Activated T-cell treated with anti-CD3 and anti-CD28 coated beads for 4 hours (primary cell): Measurements from ENCODE around the gene RPUSD2.
"Not testable (repeated sequence)": the region's sequence is repeated elsewhere in the genome, so short reads cannot be mapped to it uniquely, and the experiment has no call there.

ENCODE experiments used
- DNase-seq: peaks from one replicate; pipeline ENCODE4 v3.0.0-alpha.2; 2020

The RPUSD2 gene

DNA sequence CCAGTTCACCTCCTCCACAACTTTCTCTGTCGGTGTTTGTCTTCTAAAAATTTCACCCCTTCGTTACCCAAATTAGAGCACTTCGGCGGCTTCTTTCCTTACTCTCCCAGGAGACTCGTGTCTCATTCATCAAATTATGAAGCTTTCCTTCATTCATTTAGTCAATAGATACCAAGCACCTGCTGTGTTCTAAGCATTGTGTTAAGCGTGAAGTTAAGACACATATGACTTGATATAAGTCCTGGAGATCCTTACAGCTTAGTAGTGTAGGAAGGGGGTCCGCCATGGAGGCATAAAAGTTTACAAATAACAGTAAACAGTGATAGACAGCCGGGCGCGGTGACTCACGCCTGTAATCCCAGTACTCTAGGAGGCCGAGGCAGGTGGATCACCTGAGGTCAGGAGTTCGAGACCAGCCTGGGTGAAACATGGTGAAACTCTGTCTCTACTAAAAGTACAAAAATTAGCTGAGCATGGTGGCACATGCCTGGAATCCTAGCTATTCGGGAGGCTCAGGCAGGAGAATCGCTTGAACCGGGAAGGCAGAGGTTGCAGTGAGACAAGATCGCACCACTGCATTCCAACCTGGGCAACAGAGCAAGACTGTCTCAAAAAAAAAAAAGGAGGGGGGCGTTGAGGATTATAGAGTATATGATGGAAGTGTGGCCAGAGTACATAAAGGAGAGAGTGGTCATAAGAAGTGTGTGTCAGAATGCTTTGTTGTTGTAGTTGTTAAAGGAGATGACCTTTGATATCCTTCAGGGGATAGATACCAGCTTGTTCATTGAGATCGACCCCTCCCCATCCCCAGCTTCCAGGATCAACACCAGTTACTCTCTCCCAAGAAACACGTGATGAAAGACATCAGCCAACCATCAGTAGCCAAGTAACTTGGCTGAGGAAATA lies 3.5 kb upstream of the RPUSD2 start:
- DNase-seq, result no peak

DNA sequence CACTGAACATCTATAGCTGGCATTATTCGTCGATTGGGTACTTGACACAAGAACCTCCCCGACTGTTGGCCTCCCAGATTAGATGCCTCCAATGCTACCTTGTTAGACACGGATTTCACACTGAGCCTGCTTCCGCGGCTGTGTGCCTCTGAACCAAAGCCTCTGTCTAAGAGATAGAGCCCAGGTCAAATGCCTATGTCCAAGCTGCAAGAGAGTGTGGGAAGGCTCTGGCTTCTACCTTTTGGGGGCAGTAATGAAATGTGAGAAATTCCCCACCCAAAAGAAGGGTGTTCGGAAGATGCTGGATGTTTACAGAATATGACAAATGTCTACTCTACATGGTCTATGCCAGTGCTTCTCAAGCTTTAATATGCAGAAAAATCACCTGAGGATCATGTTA lies 2.0 kb upstream of the RPUSD2 start:
- DNase-seq, result no peak

- DNase-seq, result no peak
Measured at GRCh38 chr15:40575113-40575512, 6.0 kb downstream of the RPUSD2 start.

GRCh38 chr15:40576914-40577313 lies 7.8 kb downstream of the RPUSD2 start:
- DNase-seq, result not testable (repeated sequence)

DNA sequence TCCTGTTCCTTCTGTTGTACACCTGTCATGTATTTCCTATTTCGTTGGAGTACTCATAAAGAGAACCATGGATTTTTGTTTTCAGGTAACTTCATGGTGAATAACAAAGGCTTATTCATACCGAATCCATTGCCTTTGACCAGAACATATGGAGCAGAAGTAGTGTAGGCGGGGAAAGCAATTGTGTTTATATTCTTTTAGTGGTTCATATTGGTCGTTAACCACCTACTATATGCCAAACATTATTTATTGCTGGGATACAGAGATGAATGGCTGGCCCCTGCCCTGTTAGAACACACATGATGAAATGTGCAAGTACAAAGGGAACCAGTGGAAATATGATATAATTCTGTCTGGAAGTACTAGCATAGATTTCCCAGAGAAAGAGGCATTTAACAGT lies 9.8 kb downstream of the RPUSD2 start:
- DNase-seq, result no peak

DNA sequence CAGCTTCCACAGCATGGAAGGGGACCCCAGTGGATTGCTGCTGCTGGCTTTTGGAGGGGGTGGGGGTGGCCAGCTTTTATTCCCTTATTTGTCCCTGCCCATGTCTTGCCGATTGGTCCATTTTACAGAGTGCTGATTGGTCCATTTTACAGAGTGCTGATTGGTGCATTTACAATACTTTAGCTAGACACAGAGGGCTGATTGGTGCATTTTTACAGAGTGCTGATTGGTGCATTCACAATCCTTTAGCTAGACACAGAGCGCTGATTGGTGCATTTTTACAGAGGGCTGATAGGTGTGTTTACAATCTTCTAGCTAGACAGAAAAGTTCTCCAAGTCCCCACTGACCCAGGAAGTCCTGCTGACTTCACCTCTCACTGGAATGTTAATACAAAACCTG lies 12.7 kb downstream of the RPUSD2 start:
- DNase-seq, result not testable (repeated sequence)

DNA sequence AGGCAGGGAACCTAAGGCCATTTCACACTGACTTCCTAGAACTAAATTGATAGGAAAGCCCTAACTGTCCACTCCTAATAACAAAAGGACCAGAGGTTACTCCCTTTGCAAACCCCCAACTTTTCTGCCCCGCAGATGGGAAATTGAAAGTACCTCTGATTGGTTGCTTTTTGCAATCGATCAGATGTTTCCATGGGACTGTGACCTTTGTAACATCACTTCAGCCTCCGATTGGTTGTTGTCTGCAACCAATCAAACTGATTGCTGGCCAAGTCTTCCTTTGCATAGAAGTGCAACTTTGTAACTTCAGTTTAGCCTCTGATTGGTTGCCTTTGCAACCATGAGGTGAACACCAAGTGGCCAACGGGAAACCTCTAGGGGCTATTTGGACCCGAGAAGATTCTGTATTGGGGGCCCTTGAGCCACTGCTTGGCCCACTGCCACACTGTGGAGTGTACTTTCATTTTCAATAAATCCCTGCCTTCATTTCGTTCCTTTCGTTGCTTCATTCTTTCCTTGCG lies 13.7 kb downstream of the RPUSD2 start:
- no peak for DNase-seq

DNA sequence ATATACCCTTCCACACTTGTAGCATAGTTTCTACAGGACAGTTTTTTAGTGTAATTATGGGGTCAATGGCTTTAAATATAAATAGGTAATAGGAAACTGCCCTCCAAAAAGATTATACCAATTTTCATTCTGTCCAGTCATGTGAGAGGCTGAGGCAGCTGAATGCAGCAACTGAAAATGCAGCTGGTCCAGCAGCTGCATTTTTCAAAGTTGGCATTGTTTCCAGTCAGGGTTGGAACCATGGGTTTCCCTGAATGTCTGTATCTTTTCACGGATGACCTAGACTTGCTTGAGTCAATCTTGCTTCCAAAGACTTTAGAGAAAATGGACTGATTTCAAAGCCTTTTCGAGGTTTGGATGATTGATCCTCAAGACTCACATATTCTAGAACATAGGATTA lies 15.1 kb downstream of the RPUSD2 start:
- DNase-seq, result no peak

DNA sequence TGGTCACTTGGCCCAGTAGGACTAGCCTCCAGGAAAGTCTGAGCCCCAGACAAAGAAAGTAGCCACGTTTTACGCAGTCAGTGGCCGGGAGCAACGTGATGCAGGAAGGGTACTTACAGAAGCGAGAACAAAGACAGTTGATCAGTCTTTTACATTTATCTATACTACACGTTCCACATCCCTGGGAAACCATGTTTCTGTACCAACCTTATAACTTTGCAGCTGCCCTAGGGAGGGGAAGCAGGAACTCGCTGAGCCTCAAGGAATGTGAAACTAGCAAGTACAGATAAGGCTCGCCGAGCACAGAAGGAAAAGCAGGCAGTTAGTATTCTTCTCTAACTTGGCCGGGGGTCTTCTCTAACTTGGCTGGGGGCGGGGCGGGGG lies 21.6 kb downstream of the RPUSD2 start:
- DNase-seq, result no peak

- DNase-seq, result no peak
Measured at GRCh38 chr15:40591389-40591788, 22.3 kb downstream of the RPUSD2 start.

DNA sequence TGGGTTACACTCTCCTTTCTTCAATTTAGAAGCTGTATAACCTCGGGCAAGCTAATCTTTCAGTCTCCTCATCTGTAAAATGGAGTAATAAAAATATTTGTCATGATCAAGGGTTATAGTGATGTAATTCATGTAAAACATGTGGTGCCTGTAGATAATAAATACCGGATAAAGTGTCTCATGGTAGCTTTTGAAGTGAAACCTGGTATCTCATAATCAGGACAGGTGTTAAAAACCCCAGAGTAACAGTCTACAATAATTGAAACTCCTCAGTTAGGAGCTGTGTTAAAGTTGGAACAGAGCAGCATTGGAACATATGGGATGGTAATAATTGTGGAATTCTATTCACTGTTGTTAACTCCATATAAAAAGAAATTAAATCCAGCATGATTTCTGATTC lies 24.1 kb downstream of the RPUSD2 start:
- no peak for DNase-seq

GRCh38 chr15:40593588-40594428 lies 24.7 kb downstream of the RPUSD2 start, which contains the start of gene KNL1:
KNL1 (plus strand) TSS chr15:40594249; CDS start chr15:40602932, 8,683 bp downstream.
- DNase-seq, result peak; percentile 84

DNA sequence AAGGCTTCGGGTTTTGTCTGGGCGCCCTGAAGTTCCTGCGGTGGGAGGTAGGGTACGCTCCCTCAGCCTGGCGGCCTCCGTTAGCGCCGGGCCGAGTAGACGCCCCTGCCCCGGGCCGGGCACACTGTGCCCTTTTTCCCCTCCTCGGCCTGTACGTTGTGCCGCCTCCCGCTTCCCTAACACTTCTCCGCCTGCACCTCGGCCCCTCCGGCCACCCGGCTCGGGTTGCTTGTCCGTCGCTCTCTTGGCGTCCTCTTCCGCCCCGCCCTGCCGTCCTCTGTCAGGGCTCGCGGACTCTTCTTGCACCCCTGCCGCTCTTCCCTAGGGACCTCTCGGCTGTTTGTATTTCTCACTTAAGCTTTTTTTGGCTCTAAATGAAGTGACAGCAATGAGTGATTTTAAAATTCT lies 25.3 kb downstream of the RPUSD2 start:
- DNase-seq, result no peak

GRCh38 chr15:40595219-40595618 lies 26.1 kb downstream of the RPUSD2 start:
- DNase-seq, result no peak

- no peak for DNase-seq
Measured at GRCh38 chr15:40595773-40596172, 26.7 kb downstream of the RPUSD2 start.

DNA sequence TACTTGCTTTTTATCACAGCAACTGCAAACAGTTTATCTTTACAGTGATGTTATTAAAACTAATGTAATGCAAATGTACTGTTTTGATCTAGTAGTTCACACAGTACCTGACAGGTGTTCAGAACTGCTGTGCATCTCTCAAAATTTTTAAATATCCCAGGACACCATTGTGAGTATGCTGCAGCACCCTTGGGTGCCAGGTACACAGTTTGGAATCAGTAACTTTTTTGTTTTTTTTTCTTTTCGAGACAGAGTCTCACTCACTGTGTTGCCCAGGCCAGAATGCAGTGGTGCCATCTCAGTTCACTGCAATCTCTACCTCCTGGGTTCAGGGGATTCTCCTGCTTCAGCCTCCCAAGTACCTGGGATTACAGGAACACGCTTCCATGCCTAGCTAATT lies 27.9 kb downstream of the RPUSD2 start:
- DNase-seq, result no peak

DNA sequence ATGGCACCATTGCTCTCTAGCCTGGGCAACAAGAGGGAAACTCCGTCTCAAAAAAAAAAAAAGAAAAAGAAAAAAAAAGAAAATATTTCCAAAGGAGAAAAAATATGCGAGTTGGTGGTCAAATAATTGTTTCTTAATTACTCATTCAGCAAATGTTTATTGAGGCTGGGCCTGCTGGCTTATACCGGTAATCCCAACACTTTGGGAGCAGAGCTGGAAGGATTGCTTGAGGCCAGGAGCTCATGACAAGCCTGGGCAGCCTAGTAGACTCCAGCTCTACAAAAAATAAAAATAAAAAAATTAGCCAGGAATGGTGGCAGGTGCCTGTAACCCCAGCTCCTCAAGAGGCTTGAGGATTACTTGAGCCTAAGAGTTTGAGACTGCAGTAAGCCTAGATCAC lies 29.0 kb downstream of the RPUSD2 start:
- DNase-seq, result no peak

- DNase-seq, result no peak
Measured at GRCh38 chr15:40598672-40599071, 29.6 kb downstream of the RPUSD2 start.

- no peak for DNase-seq
Measured at GRCh38 chr15:40600956-40601355, 31.9 kb downstream of the RPUSD2 start.

- no peak for DNase-seq
Measured at GRCh38 chr15:40603935-40604334, 34.8 kb downstream of the RPUSD2 start.

- DNase-seq, result no peak
Measured at GRCh38 chr15:40613080-40613479, 44.0 kb downstream of the RPUSD2 start.

DNA sequence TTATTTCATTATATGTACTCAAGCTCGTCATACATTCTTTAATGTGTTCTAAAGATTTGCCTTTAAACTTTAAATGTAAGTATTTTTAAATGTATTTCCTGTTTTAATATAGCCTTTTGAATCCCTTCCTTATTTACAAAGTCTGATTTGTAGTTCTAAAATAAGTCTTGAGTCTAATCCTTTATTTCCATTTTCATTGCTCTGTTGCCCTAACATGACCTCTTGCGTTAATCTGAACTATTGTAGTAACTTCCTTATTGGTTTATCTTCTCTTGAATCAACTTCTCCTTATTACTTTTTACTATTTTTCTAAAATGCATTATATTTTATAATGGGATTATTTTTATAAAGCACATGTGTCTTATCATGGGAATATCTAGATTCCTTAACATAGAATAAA lies 48.9 kb downstream of the RPUSD2 start:
- no peak for DNase-seq

GRCh38 chr15:40618906-40619305 lies 49.8 kb downstream of the RPUSD2 start:
- DNase-seq, result no peak

DNA sequence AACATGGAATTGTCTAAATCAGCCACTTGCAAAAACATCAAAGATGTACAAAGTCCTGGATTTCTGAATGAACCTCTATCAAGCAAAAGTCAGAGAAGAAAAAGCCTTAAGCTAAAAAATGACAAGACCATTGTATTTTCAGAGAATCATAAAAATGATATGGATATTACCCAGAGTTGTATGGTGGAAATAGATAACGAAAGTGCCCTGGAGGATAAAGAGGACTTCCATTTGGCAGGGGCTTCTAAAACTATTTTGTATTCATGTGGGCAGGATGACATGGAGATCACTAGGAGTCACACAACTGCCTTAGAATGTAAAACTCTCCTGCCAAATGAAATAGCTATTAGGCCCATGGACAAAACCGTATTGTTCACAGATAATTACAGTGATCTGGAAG lies 54.3 kb downstream of the RPUSD2 start:
- no peak for DNase-seq
